Keratinocyte (primary cell): ENCODE results near the gene PGK1. TPM values are rescaled to one million over a fixed set of nuclear protein-coding genes. Genes with fewer than 3 reads are reported as not detected.

Source experiments
- DNase-seq: peaks from one replicate; pipeline ENCODE4 v3.0.0-alpha.2; 2011; ENCODE audit warnings: low read depth, missing footprints, low spot score
- FAIRE-seq: peaks from 2 replicates; lab custom pipeline; 2011; peaks lifted over from hg19 to GRCh38; lab: Jason Lieb, UNC
- H2AFZ ChIP-seq: 2 replicates; pipeline ENCODE4 v1.6.0; 2012; ENCODE audit warnings: low read length, control low read depth, inconsistent platforms; ENCODE audit not compliant: control insufficient read depth
- H3K27ac ChIP-seq: 2 replicates; pipeline ENCODE4 v1.5.1; 2011; ENCODE audit warnings: low read length; ENCODE audit not compliant: control insufficient read depth, insufficient read depth
- H3K27me3 ChIP-seq: 3 replicates; pipeline ENCODE4 v1.6.0; 2011; ENCODE audit warnings: low read length; ENCODE audit not compliant: control insufficient read depth, insufficient read depth; ENCODE audit errors: extremely low read depth
- H3K36me3 ChIP-seq, 2 experiments: 2 replicates in 1 of 2; 3 replicates in 1 of 2; pipeline ENCODE4 v1.5.1; 2011; ENCODE audit warnings: low read length in 2 of 2, mild to moderate bottlenecking in 1 of 2; ENCODE audit not compliant: control insufficient read depth in 2 of 2, insufficient read depth in 2 of 2; ENCODE audit errors: extremely low read depth in 1 of 2
- H3K4me1 ChIP-seq: 3 replicates; pipeline ENCODE4 v1.5.1; 2011; ENCODE audit warnings: low read length; ENCODE audit not compliant: control insufficient read depth, insufficient read depth; ENCODE audit errors: extremely low read depth
- H3K4me2 ChIP-seq: 3 replicates; pipeline ENCODE4 v1.6.0; 2011; ENCODE audit warnings: low read depth, low read length; ENCODE audit not compliant: control insufficient read depth, insufficient read depth; ENCODE audit errors: extremely low read depth
- H3K4me3 ChIP-seq, 3 experiments: fragments of 200-600 bp in 1 of 3; sonication (generic) in 1 of 3; 2 replicates in 2 of 3; 3 replicates in 1 of 3; pipeline ENCODE4 v1.5.1; 2011 to 2016; ENCODE audit warnings: low read length in 3 of 3, mild to moderate bottlenecking in 3 of 3, control low read depth in 2 of 3, inconsistent platforms in 1 of 3, low read depth in 1 of 3, mixed read lengths in 1 of 3, mixed run types in 1 of 3, moderate library complexity in 1 of 3; ENCODE audit not compliant: control insufficient read depth in 2 of 3, insufficient read depth in 2 of 3; ENCODE audit errors: extremely low read depth in 1 of 3
- H3K79me2 ChIP-seq: 2 replicates; pipeline ENCODE4 v1.6.0; 2012; ENCODE audit warnings: low read length; ENCODE audit not compliant: control insufficient read depth, insufficient read depth
- H3K9ac ChIP-seq: 3 replicates; pipeline ENCODE4 v1.6.0; 2011; ENCODE audit warnings: low read length; ENCODE audit not compliant: control insufficient read depth, insufficient read depth; ENCODE audit errors: extremely low read depth
- H3K9me1 ChIP-seq: 3 replicates; pipeline ENCODE4 v1.6.0; 2011; ENCODE audit warnings: low read length; ENCODE audit not compliant: control insufficient read depth, insufficient read depth; ENCODE audit errors: extremely low read depth
- H3K9me3 ChIP-seq: 2 replicates; pipeline ENCODE4 v1.5.1; 2012; ENCODE audit warnings: low read depth, low read length; ENCODE audit not compliant: control insufficient read depth
- H4K20me1 ChIP-seq: 3 replicates; pipeline ENCODE4 v1.6.0; 2011; ENCODE audit warnings: low read length; ENCODE audit not compliant: control insufficient read depth, insufficient read depth; ENCODE audit errors: extremely low read depth
- CTCF ChIP-seq, 3 experiments: IDR thresholded peaks in 1 of 3; conservative IDR thresholded peaks in 1 of 3; optimal IDR thresholded peaks in 1 of 3; 2 replicates in 2 of 3; 3 replicates in 1 of 3; pipeline versions ENCODE3 to v1.5.1; 2011; ENCODE audit warnings: low read length in 3 of 3, mild to moderate bottlenecking in 3 of 3, moderate library complexity in 2 of 3, control low read depth in 1 of 3, inconsistent platforms in 1 of 3; ENCODE audit not compliant: insufficient read depth in 2 of 3; ENCODE audit errors: extremely low read depth in 1 of 3
- EZH2 ChIP-seq: IDR thresholded peaks from one replicate; pipeline ENCODE4 v1.6.1; 2012; ENCODE audit warnings: inconsistent platforms, mild to moderate bottlenecking, low read length, moderate library complexity
- dilution Hi-C: fragments of 300-500 bp; cut with MboI; formaldehyde crosslinking; loops from one replicate; pipeline ENCODE4 v1.7.0; 2020; ENCODE audit warnings: low sequenced_read_pairs; ENCODE audit not compliant: extremely low pct_ligation_motif_present
- polyA plus RNA-seq, 5 experiments: library from polyadenylated mRNA; depleted of rRNA in 3 of 5; stranded (reverse) in 3 of 5; stranded (forward) in 1 of 5; unstranded in 1 of 5; fragments of >200 nt; gene quantifications; 1 replicate in 1 of 5; 2 replicates in 3 of 5; 3 replicates in 1 of 5; pipeline versions ENCODE4 v1.2.1 to v1.2.3, GENCODE V29; 2011 to 2012; ENCODE audit warnings: missing spikeins in 2 of 5, low read depth in 1 of 5, low replicate concordance in 1 of 5

Gene PGK1
- polyA plus RNA-seq, 1 donor (not counting 4 experiments of a cell fraction or from before 2014, with no cell fraction given), result 666 TPM

- Histone ChIP-seq H3K27ac (no peak overlapping the region), H3K9me3 (no peaks in the 10 kb centered on the region), H3K27me3 (no peaks in the 10 kb centered on the region), H2AFZ (no peak overlapping the region), H3K9me1 (no peaks in the 10 kb centered on the region), H3K79me2 (peaks cover 41% of the 10 kb centered on the region), H3K9ac (no peak overlapping the region), H3K4me3 (no peak overlapping the region), H4K20me1 (peaks cover 2% of the 10 kb centered on the region), H3K36me3 (peaks cover 5 to 21% of the 10 kb centered on the region in 2 experiments), H3K4me2 (no peak overlapping the region), H3K4me1 (no peaks in the 10 kb centered on the region)
- FAIRE-seq (no peak), DNase-seq (no peak)
- dilution Hi-C loops, result no loop called here
- no peak for TF ChIP-seq CTCF (optimal IDR thresholded peaks at IDR 0.05 in 1 of 3, IDR thresholded peaks at IDR 0.05 in 1 of 3, conservative IDR thresholded peaks at IDR 0.05 in 1 of 3; ENCODE audit: extremely low read depth in 1 of 3, insufficient read depth in 2 of 3, low read length in 3 of 3)
- TF ChIP-seq EZH2, result no peak
Measured at GRCh38 chrX:78116766-78117165, 12.7 kb downstream of the PGK1 start.

GRCh38 chrX:78118628-78119027, 14.6 kb downstream of the PGK1 start:
- H3K27ac ChIP-seq, result no peak overlapping the region
- H4K20me1 ChIP-seq, result peaks cover under 1% of the 10 kb centered on the region
- no peaks in the 10 kb centered on the region for H3K9me1 ChIP-seq
- no peaks in the 10 kb centered on the region for H3K9me3 ChIP-seq
- no peak overlapping the region for H3K4me3 ChIP-seq
- H3K4me2 ChIP-seq, result no peak overlapping the region
- FAIRE-seq (no peak), DNase-seq (no peak)
- dilution Hi-C loops, result no loop called here
- H3K27me3 ChIP-seq, result no peaks in the 10 kb centered on the region
- H2AFZ ChIP-seq, result no peak overlapping the region
- H3K36me3 ChIP-seq, result peaks cover 5 to 14% of the 10 kb centered on the region in 2 experiments
- peaks cover 25% of the 10 kb centered on the region for H3K79me2 ChIP-seq
- H3K4me1 ChIP-seq, result no peaks in the 10 kb centered on the region
- H3K9ac ChIP-seq, result no peak overlapping the region
- TF ChIP-seq EZH2 (no peak), CTCF (optimal IDR thresholded peaks at IDR 0.05 in 1 of 3, IDR thresholded peaks at IDR 0.05 in 1 of 3, conservative IDR thresholded peaks at IDR 0.05 in 1 of 3; ENCODE audit: extremely low read depth in 1 of 3, insufficient read depth in 2 of 3, low read length in 3 of 3) (no peak)
